Heart left ventricle (tissue), 16 donors: ENCODE results near the gene SPTBN2. TPM values are rescaled to one million over a fixed set of nuclear protein-coding genes. Genes with fewer than 3 reads are reported as not detected.
"Not testable (repeated sequence)": the region's sequence is repeated elsewhere in the genome, so short reads cannot be mapped to it uniquely, and the experiment has no call there.

ENCODE experiments used
- ATAC-seq, 4 donors: fragments of 200-7000 bp; cut with Tn5 transposase; one replicate each; pipeline ENCODE4 v1.9.1; 2020 to 2022; ENCODE audit warnings: moderate library complexity in 4 of 4, mild to moderate bottlenecking in 3 of 4, moderate number of reproducible peaks in 1 of 4
- DNase-seq, 5 donors: peaks; one replicate each; pipeline ENCODE4 v3.0.0-alpha.2; 2020
- H3K27ac ChIP-seq, 12 donors: fragments of 200-600 bp; sonication (generic) in 4 of 12; one replicate each; pipeline versions ENCODE4 v1.5.0 to v1.8.0; 2016 to 2022; ENCODE audit warnings: mild to moderate bottlenecking in 2 of 12
- H3K27me3 ChIP-seq, 9 donors: fragments of 200-600 bp; sonication (generic) in 2 of 9; one replicate each; pipeline versions ENCODE4 v1.5.1 to v1.8.0; 2016 to 2022; ENCODE audit warnings: mild to moderate bottlenecking in 3 of 9
- H3K36me3 ChIP-seq, 9 donors: fragments of 200-600 bp; sonication (generic) in 2 of 9; one replicate each; pipeline versions ENCODE4 v1.5.0 to v1.8.0; 2018 to 2022; ENCODE audit warnings: mild to moderate bottlenecking in 2 of 9
- H3K4me1 ChIP-seq, 12 donors: fragments of 200-600 bp; sonication (generic) in 4 of 12; one replicate each; pipeline versions ENCODE4 v1.5.0 to v1.8.0; 2016 to 2022; ENCODE audit warnings: mild to moderate bottlenecking in 3 of 12
- H3K4me3 ChIP-seq, 12 donors: fragments of 200-600 bp; sonication (generic) in 4 of 12; one replicate each; pipeline versions ENCODE4 v1.5.0 to v1.8.0; 2017 to 2022; ENCODE audit warnings: mild to moderate bottlenecking in 9 of 12, moderate library complexity in 4 of 12
- H3K9me3 ChIP-seq, 12 donors: fragments of 200-600 bp; sonication (generic) in 4 of 12; one replicate each; pipeline versions ENCODE4 v1.5.0 to v1.8.0; 2016 to 2022; ENCODE audit warnings: mild to moderate bottlenecking in 1 of 12
- POLR2A ChIP-seq, 2 donors: fragments of 450-650 bp; IDR thresholded peaks; one replicate each; pipeline ENCODE4 v1.6.1; 2017; ENCODE audit warnings: antibody characterized with exemption in 2 of 2, mild to moderate bottlenecking in 2 of 2, moderate library complexity in 2 of 2
- WGBS, 4 donors: extraction: QIAGEN DNeasy Blood & Tissue Kit in 2 of 4; methylation state at CpG; one replicate each; pipeline versions ENCODE4 v1.1.5 to v1.1.7; 2013 to 2018; 5-methylcytosine and 5-hydroxymethylcytosine counted together
- intact Hi-C, 10 donors: fragments of 100-400 bp; cut with DNase I; formaldehyde crosslinking; loops; one replicate each; pipeline versions ENCODE4 v1.11.1 to v1.14.2; 2022
- polyA plus RNA-seq, 2 donors: library from polyadenylated mRNA; stranded (reverse); fragments of 200-250 nt; gene quantifications; one replicate each; pipeline ENCODE4 v1.2.3, GENCODE V29; 2013
- total RNA-seq, 9 donors: library from RNA; depleted of rRNA in 2 of 9; stranded (reverse); fragments of >200 nt in 2 of 9; fragmentation: NEBNext Ultra II Directional in 3 of 9; extraction: Animal tissue kit (Norgen Biotek cat#: 25700) in 3 of 9; gene quantifications; one replicate each; pipeline versions ENCODE4 v1.1.0 to v1.2.4, GENCODE V29; 2016 to 2023
- TF ChIP-seq, protein P1 (sequence below), 12 donors: fragments of 200-600 bp; sonication (generic) in 4 of 12; IDR thresholded peaks; one replicate each; pipeline versions ENCODE4 v1.5.0 to v1.8.0; 2018 to 2022; ENCODE audit warnings: antibody characterized with exemption in 12 of 12, mild to moderate bottlenecking in 5 of 12
- donor health status: ischemic (EF 13 %, LVEDD 7.1; RV severe dilation, severe dysfunction).
- donor health status: healthy with polysubstance abuse.
- donor health status: DM: no; HTN: yes; CAD: no.
- donor health status: DM: no; HTN: no; CAD: no.
- donor health status: ischemic (EF 25% LVEDD 6.9; RV normal size, moderate dysfunction).
- donor health status: ischemic (EF 25% LVEDD 5.7; RV mildly dilated, moderate dysfunction).
- donor health status: healthy.
- donor health status: DM: yes; HTN: yes; CAD: no.
- donor health status: ischemic (EF 35%, LVEDD 5.7; RV mildly dilated, moderate dysfunction).
- donor health status: nonischemic (EF 11% LVEDD 7.7; RV severe dilation, severe dysfunction).
- donor health status: DM: yes; HTN: yes; CAD: no.
- donor health status: PGD.
- donor health status: ischemic (EF 29% LVEDD 5.4; RV normal size, mild dysfunction).
- donor health status: nonischemic (EF 23%, LVEDD 6.1; RV moderate dilation, normal function).

SPTBN2 gene
- total and polyA plus RNA-seq, 11 donors = 0.30 to 3.1 (median 0.88) TPM

- WGBS, 4 donors = 95 to 99% (median 96%) methylated on average over 1 of the region's 1 CpG
- TF ChIP-seq, protein P1, sequence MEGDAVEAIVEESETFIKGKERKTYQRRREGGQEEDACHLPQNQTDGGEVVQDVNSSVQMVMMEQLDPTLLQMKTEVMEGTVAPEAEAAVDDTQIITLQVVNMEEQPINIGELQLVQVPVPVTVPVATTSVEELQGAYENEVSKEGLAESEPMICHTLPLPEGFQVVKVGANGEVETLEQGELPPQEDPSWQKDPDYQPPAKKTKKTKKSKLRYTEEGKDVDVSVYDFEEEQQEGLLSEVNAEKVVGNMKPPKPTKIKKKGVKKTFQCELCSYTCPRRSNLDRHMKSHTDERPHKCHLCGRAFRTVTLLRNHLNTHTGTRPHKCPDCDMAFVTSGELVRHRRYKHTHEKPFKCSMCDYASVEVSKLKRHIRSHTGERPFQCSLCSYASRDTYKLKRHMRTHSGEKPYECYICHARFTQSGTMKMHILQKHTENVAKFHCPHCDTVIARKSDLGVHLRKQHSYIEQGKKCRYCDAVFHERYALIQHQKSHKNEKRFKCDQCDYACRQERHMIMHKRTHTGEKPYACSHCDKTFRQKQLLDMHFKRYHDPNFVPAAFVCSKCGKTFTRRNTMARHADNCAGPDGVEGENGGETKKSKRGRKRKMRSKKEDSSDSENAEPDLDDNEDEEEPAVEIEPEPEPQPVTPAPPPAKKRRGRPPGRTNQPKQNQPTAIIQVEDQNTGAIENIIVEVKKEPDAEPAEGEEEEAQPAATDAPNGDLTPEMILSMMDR (IDR thresholded peaks at IDR 0.05) = no peak
- no peak for DNase-seq
- no peaks in the 10 kb centered on the region for H3K36me3 ChIP-seq
- intact Hi-C loops = no loop called here
- peaks cover 0 to 18% (median 4%) of the 10 kb centered on the region in 12 donors for H3K4me1 ChIP-seq
- no peak overlapping the region for H3K27ac ChIP-seq
- no peak overlapping the region for H3K4me3 ChIP-seq
- ATAC-seq = no peak
- no peaks in the 10 kb centered on the region for H3K9me3 ChIP-seq
- H3K27me3 ChIP-seq = peaks cover 0 to 45% (median 14%) of the 10 kb centered on the region in 9 donors
Observed at GRCh38 chr11:66725114-66725513, 3.9 kb downstream of the SPTBN2 start.

DNA sequence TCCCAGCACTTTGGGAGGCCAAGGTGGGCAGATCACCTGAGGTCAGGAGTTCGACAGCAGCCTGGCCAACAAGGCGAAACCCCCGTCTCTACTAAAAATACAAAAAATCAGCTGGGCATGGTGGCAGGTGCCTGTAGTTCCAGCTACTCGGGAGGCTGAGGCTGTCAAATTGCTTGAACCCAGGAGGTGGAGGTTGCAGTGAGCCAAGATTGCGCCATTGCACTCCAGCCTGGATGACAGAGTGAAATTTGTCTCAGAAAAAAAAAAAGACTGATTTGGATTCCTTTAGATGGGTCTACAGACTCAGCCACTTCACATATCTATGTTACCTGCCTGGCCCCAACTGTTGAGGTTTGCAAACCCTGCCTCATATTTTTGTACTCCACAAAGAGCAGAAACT is 4.8 kb downstream of the SPTBN2 start:
- H3K36me3 ChIP-seq, ATAC-seq, intact Hi-C loops, H3K27ac ChIP-seq, DNase-seq, H3K4me3 ChIP-seq, H3K9me3 ChIP-seq: not testable (repeated sequence)
- H3K4me1 ChIP-seq = peaks cover 0 to 18% (median 4%) of the 10 kb centered on the region in 12 donors
- 92 to 98% (median 96%) methylated on average over 5 of the region's 5 CpGs for WGBS, 4 donors
- H3K27me3 ChIP-seq = peaks cover 0 to 37% (median 14%) of the 10 kb centered on the region in 9 donors

DNA sequence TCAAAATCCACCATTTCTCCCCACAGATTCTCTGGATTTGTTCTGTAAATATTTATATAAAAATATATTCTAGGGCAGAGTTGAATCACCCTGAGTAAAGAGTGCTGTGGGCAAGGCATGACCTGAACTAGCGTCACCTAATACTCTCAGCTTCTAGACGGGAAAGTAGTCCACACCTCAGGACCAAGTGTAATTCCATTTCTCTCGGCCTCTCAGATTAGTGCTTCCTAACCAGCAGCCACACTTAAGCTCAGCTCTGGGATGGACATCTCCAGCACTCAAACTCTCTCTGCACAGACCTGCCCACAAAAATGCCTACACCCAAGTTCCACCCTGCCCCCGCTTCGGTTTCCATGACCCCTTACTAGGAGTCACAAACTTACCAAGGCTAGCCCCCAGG is 5.3 kb downstream of the SPTBN2 start:
- WGBS, 4 donors = 92 to 97% (median 95%) methylated on average over 5 of the region's 5 CpGs
- no peak overlapping the region for H3K4me3 ChIP-seq
- no peak overlapping the region for H3K27ac ChIP-seq
- H3K9me3 ChIP-seq = no peaks in the 10 kb centered on the region
- ATAC-seq (no peak), DNase-seq (no peak)
- H3K4me1 ChIP-seq = peaks cover 0 to 17% (median 4%) of the 10 kb centered on the region in 12 donors
- TF ChIP-seq, protein P1 (IDR thresholded peaks at IDR 0.05) = no peak
- no peak for TF ChIP-seq POLR2A (IDR thresholded peaks at IDR 0.05)
- no peaks in the 10 kb centered on the region for H3K36me3 ChIP-seq
- peaks cover 0 to 33% (median 11%) of the 10 kb centered on the region in 9 donors for H3K27me3 ChIP-seq
- intact Hi-C loops = no loop called here

DNA sequence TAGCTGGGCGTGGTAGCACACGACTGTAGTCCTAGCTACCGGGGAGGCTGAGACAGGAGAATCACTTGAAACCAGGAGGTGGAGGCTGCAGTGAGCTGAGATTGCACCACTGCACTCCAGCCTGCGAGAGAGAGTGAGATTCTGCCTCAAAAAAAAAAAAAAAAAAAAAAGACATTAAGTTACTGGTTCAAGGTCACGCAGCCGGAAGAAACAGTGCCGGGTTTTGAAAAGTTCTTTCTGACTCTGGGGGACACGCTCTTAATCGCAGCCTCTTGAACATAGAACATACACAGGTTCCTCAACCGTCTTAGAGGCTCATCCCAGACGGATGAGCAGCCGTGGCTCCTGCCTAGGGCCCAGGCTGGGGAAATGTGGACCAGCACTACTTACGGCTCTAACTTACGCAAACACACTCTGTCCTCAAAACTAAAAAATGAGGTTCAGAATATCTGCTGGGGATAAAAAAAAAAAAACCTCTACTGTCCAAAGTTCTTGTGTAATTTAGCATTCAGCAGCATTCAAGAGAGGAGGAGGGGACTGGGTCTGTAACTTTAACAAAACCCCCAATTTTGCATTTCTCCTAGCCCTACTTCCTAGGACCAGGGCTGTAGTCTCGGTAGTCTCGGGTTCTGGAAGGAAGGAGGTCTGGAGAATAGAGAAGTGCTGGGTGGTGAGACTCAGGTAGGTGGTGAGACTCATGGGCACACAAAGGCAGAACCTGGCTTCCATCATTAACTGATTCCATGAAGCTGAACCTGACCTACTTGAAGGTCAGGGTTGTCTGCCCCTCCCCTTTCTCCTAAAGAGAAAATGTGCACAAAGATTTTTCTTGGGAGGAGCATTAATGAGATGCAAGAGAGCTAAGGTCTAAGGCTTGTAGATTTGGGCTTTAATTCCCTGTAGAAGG is 6.0 kb downstream of the SPTBN2 start:
- Histone ChIP-seq H3K9me3 (no peaks in the 10 kb centered on the region), H3K4me1 (peaks cover 0 to 11% (median 2%) of the 10 kb centered on the region in 12 donors), H3K4me3 (no peak overlapping the region), H3K36me3 (no peaks in the 10 kb centered on the region), H3K27me3 (peaks cover 0 to 29% (median 11%) of the 10 kb centered on the region in 9 donors), H3K27ac (no peak overlapping the region)
- TF ChIP-seq, protein P1 (IDR thresholded peaks at IDR 0.05) = no peak
- no peak for TF ChIP-seq POLR2A (IDR thresholded peaks at IDR 0.05)
- intact Hi-C loops = no loop called here
- DNase-seq (no peak), ATAC-seq (no peak)
- 90 to 94% (median 92%) methylated on average over 16 of the region's 16 CpGs for WGBS, 4 donors
